Fibroblast of mammary gland (primary cell): ENCODE measurements around the gene LRP2.

Experiments
- DNase-seq: peaks from one replicate; pipeline ENCODE4 v3.0.0-alpha.2; 2010; ENCODE audit warnings: low read depth
- H3K4me3 ChIP-seq: 2 replicates; pipeline ENCODE4 v1.5.1; 2011; ENCODE audit warnings: low read depth, mild to moderate bottlenecking, low read length, moderate library complexity; ENCODE audit not compliant: control insufficient read depth
- CTCF ChIP-seq: conservative IDR thresholded peaks from 2 replicates; pipeline ENCODE4 v1.5.1; 2011; ENCODE audit warnings: low read depth, low read length, inconsistent platforms; ENCODE audit not compliant: control insufficient read depth, insufficient read depth

LRP2 gene

GRCh38 chr2:169184074-169184473 is 178.3 kb downstream of the LRP2 start:
- no peak overlapping the region for H3K4me3 ChIP-seq
- TF ChIP-seq CTCF: no peak
- peak; percentile 4 for DNase-seq

GRCh38 chr2:169182573-169182972 is 179.8 kb downstream of the LRP2 start:
- no peak for DNase-seq

GRCh38 chr2:169178804-169179390 is 183.4 kb downstream of the LRP2 start:
- no peak overlapping the region for H3K4me3 ChIP-seq

More at GRCh38 chr2:169182573-169182972, 179.8 kb downstream of the LRP2 start:
- TF ChIP-seq CTCF: no peak
- no peak overlapping the region for H3K4me3 ChIP-seq

GRCh38 chr2:169178364-169178763 is 184.0 kb downstream of the LRP2 start:
- no peak overlapping the region for H3K4me3 ChIP-seq
- no peak for TF ChIP-seq CTCF
- DNase-seq: no peak

More at GRCh38 chr2:169178804-169179390, 183.4 kb downstream of the LRP2 start:
- TF ChIP-seq CTCF: no peak
- no peak for DNase-seq

GRCh38 chr2:169175112-169175511 is 187.2 kb downstream of the LRP2 start:
- DNase-seq: no peak
- no peak for TF ChIP-seq CTCF
- H3K4me3 ChIP-seq: no peak overlapping the region

- no peak for DNase-seq
- no peak overlapping the region for H3K4me3 ChIP-seq
- no peak for TF ChIP-seq CTCF
Observed at GRCh38 chr2:169173876-169174275, 188.5 kb downstream of the LRP2 start.

GRCh38 chr2:169172914-169173313 is 189.4 kb downstream of the LRP2 start:
- no peak overlapping the region for H3K4me3 ChIP-seq

More at GRCh38 chr2:169172914-169173313, 189.4 kb downstream of the LRP2 start:
- no peak for TF ChIP-seq CTCF
- no peak for DNase-seq
